ENCODE data around the gene NFX1. TPM values are rescaled to one million over a fixed set of nuclear protein-coding genes. Genes with fewer than 3 reads are reported as not detected.

Gene NFX1
- total and polyA plus RNA-seq, 2 donors (not counting 1 experiment from before 2014, with no cell fraction given): 67.6 to 76.3 TPM

- H3K4me1 ChIP-seq (ENCODE audit: control insufficient read depth in 2 of 2, insufficient read depth in 2 of 2, low read length in 2 of 2): peaks cover 0 to 7% of the 10 kb centered on the region in 2 donors
- no peak for ATAC-seq (ENCODE audit: low read depth)
- H3K4me3 ChIP-seq (ENCODE audit: control extremely low read depth in 1 of 5, extremely low read depth in 1 of 5, insufficient read depth in 1 of 5, low read depth in 2 of 5, low read length in 4 of 5): no peak overlapping the region
- H3K79me2 ChIP-seq (ENCODE audit: control insufficient read depth, insufficient read depth, low read length): no peaks in the 10 kb centered on the region
- peaks cover 0 to 10% of the 10 kb centered on the region in 2 experiments for H3K36me3 ChIP-seq (replicated peaks in 1 of 2; ENCODE audit: control extremely low read depth in 1 of 2, control insufficient read depth in 1 of 2, extremely low read depth in 1 of 2, insufficient read depth in 2 of 2, low read length in 1 of 2)
- Mint-ChIP-seq H3K9me3 (ENCODE audit: insufficient read depth) (no peaks in the 10 kb centered on the region), H3K4me3 (no peak overlapping the region), H3K27ac (no peak overlapping the region), H3K27me3 (no peaks in the 10 kb centered on the region), H3K4me1 (peaks cover 5% of the 10 kb centered on the region)
- intact Hi-C loops (cut with micrococcal nuclease): no loop called here
- H4K20me1 ChIP-seq (ENCODE audit: control insufficient read depth, insufficient read depth, low read length, poor library complexity, severe bottlenecking): no peaks in the 10 kb centered on the region
- TF ChIP-seq EZH2 (IDR thresholded peaks at IDR 0.05; ENCODE audit: borderline replicate concordance, insufficient read depth, low read depth, low read length, poor library complexity, severe bottlenecking) (no peak), CTCF (IDR thresholded peaks at IDR 0.05) (no peak)
- no peaks in the 10 kb centered on the region for H3K9me3 ChIP-seq (ENCODE audit: control extremely low read depth in 1 of 3, control insufficient read depth in 2 of 3, insufficient read depth in 1 of 3, low read length in 2 of 3)
- POLR2A ChIA-PET: no interaction called here
- H3K27ac ChIP-seq (ENCODE audit: low read length in 2 of 2): no peak overlapping the region
- WGBS (ENCODE audit: insufficient coverage): 98% methylated on average over 7 of the region's 7 CpGs
- H3K4me2 ChIP-seq (replicated peaks; ENCODE audit: low read depth, low read length, poor library complexity, severe bottlenecking): no peak overlapping the region
- no peak overlapping the region for H3K9ac ChIP-seq (ENCODE audit: low read length)
- H3K27me3 ChIP-seq (replicated peaks in 1 of 4; ENCODE audit: control extremely low read depth in 1 of 4, control insufficient read depth in 3 of 4, insufficient read depth in 4 of 4, low read length in 3 of 4): no peaks in the 10 kb centered on the region
- CTCF ChIA-PET: interaction anchor here (0.9 to 3.8 kb wide), 8 partner anchors 13 to 98 kb away, joined by 3 to 17 read pairs (median 4); partner anchors contain the start of gene NOL6
- no peak for DNase-seq
- no peak overlapping the region for H2AFZ ChIP-seq (ENCODE audit: insufficient read depth, low read depth, low read length, poor library complexity, severe bottlenecking)
Measured at GRCh38 chr9:33375841-33376321, 85.6 kb downstream of the NFX1 start.

GRCh38 chr9:33377089-33377715, 86.9 kb downstream of the NFX1 start:
- Histone ChIP-seq H3K4me2 (replicated peaks; ENCODE audit: low read depth, low read length, poor library complexity, severe bottlenecking) (no peak overlapping the region), H4K20me1 (ENCODE audit: control insufficient read depth, insufficient read depth, low read length, poor library complexity, severe bottlenecking) (no peaks in the 10 kb centered on the region), H3K9me3 (ENCODE audit: control extremely low read depth in 1 of 3, control insufficient read depth in 2 of 3, insufficient read depth in 1 of 3, low read length in 2 of 3) (no peaks in the 10 kb centered on the region), H3K79me2 (ENCODE audit: control insufficient read depth, insufficient read depth, low read length) (no peaks in the 10 kb centered on the region), H3K27ac (ENCODE audit: low read length in 2 of 2) (no peak overlapping the region), H3K27me3 (replicated peaks in 1 of 4; ENCODE audit: control extremely low read depth in 1 of 4, control insufficient read depth in 3 of 4, insufficient read depth in 4 of 4, low read length in 3 of 4) (no peaks in the 10 kb centered on the region), H3K36me3 (replicated peaks in 1 of 2; ENCODE audit: control extremely low read depth in 1 of 2, control insufficient read depth in 1 of 2, extremely low read depth in 1 of 2, insufficient read depth in 2 of 2, low read length in 1 of 2) (peaks cover 0 to 2% of the 10 kb centered on the region in 2 experiments), H3K9ac (ENCODE audit: low read length) (no peak overlapping the region), H3K4me3 (ENCODE audit: control extremely low read depth in 1 of 5, extremely low read depth in 1 of 5, insufficient read depth in 1 of 5, low read depth in 2 of 5, low read length in 4 of 5) (no peak overlapping the region), H2AFZ (ENCODE audit: insufficient read depth, low read depth, low read length, poor library complexity, severe bottlenecking) (no peak overlapping the region), H3K4me1 (ENCODE audit: control insufficient read depth in 2 of 2, insufficient read depth in 2 of 2, low read length in 2 of 2) (peaks cover 0 to 7% of the 10 kb centered on the region in 2 donors)
- intact Hi-C loops (cut with micrococcal nuclease): no loop called here
- no peak for DNase-seq
- peaks cover 5% of the 10 kb centered on the region for H3K4me1 Mint-ChIP-seq
- ChIA-PET CTCF (interaction anchor here (1.5 to 3.8 kb wide), 2 partner anchors 38 to 89 kb away, joined by 3 to 17 read pairs; no protein-coding TSS in a partner anchor), POLR2A (no interaction called here)
- ATAC-seq (ENCODE audit: low read depth): no peak
- TF ChIP-seq CTCF (IDR thresholded peaks at IDR 0.05): no peak
- no peak for TF ChIP-seq EZH2 (IDR thresholded peaks at IDR 0.05; ENCODE audit: borderline replicate concordance, insufficient read depth, low read depth, low read length, poor library complexity, severe bottlenecking)
- no peaks in the 10 kb centered on the region for H3K9me3 Mint-ChIP-seq (ENCODE audit: insufficient read depth)
- H3K27me3 Mint-ChIP-seq: no peaks in the 10 kb centered on the region
- H3K27ac Mint-ChIP-seq: no peak overlapping the region
- 97% methylated on average over 10 of the region's 12 CpGs for WGBS (ENCODE audit: insufficient coverage)
- no peak overlapping the region for H3K4me3 Mint-ChIP-seq
